ENCODE results near the gene SPDYE16.
"Not testable (repeated sequence)": the region's sequence is repeated elsewhere in the genome, so short reads cannot be mapped to it uniquely, and the experiment has no call there.

The SPDYE16 gene

GRCh38 chr7:76549025-76549854 is 6.1 kb upstream of the SPDYE16 start:
- DNase-seq: peak; percentile 73

GRCh38 chr7:76531643-76532042 is 11.5 kb downstream of the SPDYE16 start:
- DNase-seq: not testable (repeated sequence)

- not testable (repeated sequence) for DNase-seq
These were observed 16.9 kb downstream of the SPDYE16 start for GRCh38 chr7:76526183-76526582.

GRCh38 chr7:76516932-76517331 is 26.2 kb downstream of the SPDYE16 start:
- DNase-seq: not testable (repeated sequence)

GRCh38 chr7:76515999-76516443 is 27.1 kb downstream of the SPDYE16 start:
- DNase-seq: no peak

- no peak for DNase-seq
These were observed 27.9 kb downstream of the SPDYE16 start for GRCh38 chr7:76514926-76515771.

GRCh38 chr7:76513817-76514799 is 29.0 kb downstream of the SPDYE16 start:
- DNase-seq: no peak

- no peak for DNase-seq
These were observed 29.9 kb downstream of the SPDYE16 start for GRCh38 chr7:76512941-76513816.

- not testable (repeated sequence) for DNase-seq
These were observed 30.9 kb downstream of the SPDYE16 start for GRCh38 chr7:76511911-76512885.

- not testable (repeated sequence) for DNase-seq
These were observed 31.7 kb downstream of the SPDYE16 start for GRCh38 chr7:76511200-76511910.

- DNase-seq: no peak
These were observed 32.9 kb downstream of the SPDYE16 start, which contains the start of gene UPK3B for GRCh38 chr7:76509931-76510877. TSS of gene UPK3B (plus strand) at chr7:76510552. CDS start at chr7:76510653, 101 bp downstream.

GRCh38 chr7:76507723-76508406 is 35.2 kb downstream of the SPDYE16 start:
- no peak for DNase-seq

GRCh38 chr7:76506643-76507042 is 36.5 kb downstream of the SPDYE16 start:
- not testable (repeated sequence) for DNase-seq

GRCh38 chr7:76506081-76506440 is 37.0 kb downstream of the SPDYE16 start:
- DNase-seq: no peak

GRCh38 chr7:76505168-76506080 is 37.7 kb downstream of the SPDYE16 start:
- DNase-seq: no peak

Data from activated T-cell treated with anti-CD3 and anti-CD28 coated beads for 4 hours (primary cell).